Ectodermal cell (in vitro differentiated cells): Measurements from ENCODE around the gene PIP5K1B.

ENCODE experiments used
- H3K27ac ChIP-seq: 2 replicates; pipeline ENCODE4 v1.7.0; 2013; ENCODE audit warnings: mild to moderate bottlenecking, low read depth, low read length; ENCODE audit not compliant: insufficient read depth, poor library complexity, severe bottlenecking
- H3K27me3 ChIP-seq: 2 replicates; pipeline ENCODE4 v1.7.0; 2013; ENCODE audit warnings: mild to moderate bottlenecking, low read length; ENCODE audit not compliant: insufficient read depth, control insufficient read depth, poor library complexity, severe bottlenecking
- H3K36me3 ChIP-seq: one replicate; pipeline ENCODE4 v1.7.0; 2013; ENCODE audit warnings: low read length; ENCODE audit not compliant: control insufficient read depth, insufficient read depth
- H3K4me1 ChIP-seq: one replicate; pipeline ENCODE4 v1.7.0; 2013; ENCODE audit warnings: low read length; ENCODE audit not compliant: control insufficient read depth, insufficient read depth
- H3K4me3 ChIP-seq: 2 replicates; pipeline ENCODE4 v1.7.0; 2013; ENCODE audit warnings: low read depth, low read length, control low read depth; ENCODE audit not compliant: insufficient read depth
- H3K9me3 ChIP-seq: 2 replicates; pipeline ENCODE4 v1.7.0; 2013; ENCODE audit warnings: mild to moderate bottlenecking, low read length, moderate library complexity; ENCODE audit not compliant: control insufficient read depth
- WGBS, 2 experiments: methylation state at CpG; one replicate each; pipeline ENCODE4 v1.1.7; 2013; ENCODE audit warnings: missing lambda C conversion rate in 2 of 2; 5-methylcytosine and 5-hydroxymethylcytosine counted together

The PIP5K1B gene

GRCh38 chr9:68841276-68842052 lies 136.4 kb downstream of the PIP5K1B start:
- H3K4me3 ChIP-seq: no peak overlapping the region
- H3K27me3 ChIP-seq: no peaks in the 10 kb centered on the region
- no peaks in the 10 kb centered on the region for H3K4me1 ChIP-seq
- no peak overlapping the region for H3K27ac ChIP-seq
- H3K36me3 ChIP-seq: no peaks in the 10 kb centered on the region
- no peaks in the 10 kb centered on the region for H3K9me3 ChIP-seq
- 85% methylated on average over 6 of the region's 6 CpGs for WGBS, 2 experiments

- no peak overlapping the region for H3K27ac ChIP-seq
- H3K4me1 ChIP-seq: no peaks in the 10 kb centered on the region
- H3K9me3 ChIP-seq: no peaks in the 10 kb centered on the region
- 90 to 92% methylated on average over 2 of the region's 2 CpGs for WGBS, 2 experiments
- H3K36me3 ChIP-seq: no peaks in the 10 kb centered on the region
- H3K4me3 ChIP-seq: no peak overlapping the region
- no peaks in the 10 kb centered on the region for H3K27me3 ChIP-seq
Observed at GRCh38 chr9:68842568-68842967, 137.5 kb downstream of the PIP5K1B start.

DNA sequence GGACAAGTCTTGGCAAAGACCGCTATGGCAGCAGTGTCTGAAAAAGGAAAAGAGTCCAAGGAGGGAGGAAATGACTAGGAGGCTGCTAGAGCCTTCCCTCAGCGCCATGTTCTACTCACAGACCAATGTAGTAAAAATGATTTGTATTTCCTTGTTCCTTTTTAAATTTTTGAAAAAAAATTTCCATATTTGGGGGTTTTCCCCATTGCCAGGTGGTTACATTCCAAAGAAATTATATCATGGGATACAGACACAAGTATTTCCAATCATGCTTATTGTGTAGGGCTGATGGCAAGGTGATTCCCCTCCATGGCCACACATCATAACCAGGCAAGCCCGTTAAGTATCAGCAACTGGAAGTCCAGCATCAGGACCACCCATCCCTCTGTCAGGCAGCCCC lies 138.2 kb downstream of the PIP5K1B start:
- no peaks in the 10 kb centered on the region for H3K27me3 ChIP-seq
- no peaks in the 10 kb centered on the region for H3K36me3 ChIP-seq
- no peaks in the 10 kb centered on the region for H3K9me3 ChIP-seq
- no peak overlapping the region for H3K27ac ChIP-seq
- no peak overlapping the region for H3K4me3 ChIP-seq
- 66 to 84% methylated on average over 2 to 3 of the region's 3 CpGs for WGBS, 2 experiments
- H3K4me1 ChIP-seq: no peaks in the 10 kb centered on the region

DNA sequence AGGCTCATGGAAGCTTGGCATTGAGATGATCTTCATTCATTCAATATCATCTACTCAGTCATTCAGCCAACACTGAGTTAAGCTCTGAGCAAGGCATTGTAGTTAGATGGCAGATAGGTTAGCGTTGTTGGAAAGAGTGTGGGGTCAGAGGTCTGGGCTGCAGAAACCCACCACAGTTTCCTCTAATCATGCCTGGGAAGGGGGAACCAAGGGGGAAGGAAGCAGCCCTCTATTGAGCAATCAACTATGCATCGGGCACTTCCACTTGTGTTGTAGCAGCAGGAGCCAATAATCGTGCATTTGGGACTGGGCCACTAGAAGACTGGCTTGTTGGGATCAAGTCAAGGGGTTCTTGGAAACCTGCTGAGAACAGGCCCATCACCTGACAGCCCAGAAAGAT lies 139.1 kb downstream of the PIP5K1B start:
- 96 to 98% methylated on average over 3 of the region's 3 CpGs for WGBS, 2 experiments
- Histone ChIP-seq H3K27ac (no peak overlapping the region), H3K9me3 (no peaks in the 10 kb centered on the region), H3K36me3 (no peaks in the 10 kb centered on the region), H3K27me3 (no peaks in the 10 kb centered on the region), H3K4me1 (no peaks in the 10 kb centered on the region), H3K4me3 (no peak overlapping the region)

DNA sequence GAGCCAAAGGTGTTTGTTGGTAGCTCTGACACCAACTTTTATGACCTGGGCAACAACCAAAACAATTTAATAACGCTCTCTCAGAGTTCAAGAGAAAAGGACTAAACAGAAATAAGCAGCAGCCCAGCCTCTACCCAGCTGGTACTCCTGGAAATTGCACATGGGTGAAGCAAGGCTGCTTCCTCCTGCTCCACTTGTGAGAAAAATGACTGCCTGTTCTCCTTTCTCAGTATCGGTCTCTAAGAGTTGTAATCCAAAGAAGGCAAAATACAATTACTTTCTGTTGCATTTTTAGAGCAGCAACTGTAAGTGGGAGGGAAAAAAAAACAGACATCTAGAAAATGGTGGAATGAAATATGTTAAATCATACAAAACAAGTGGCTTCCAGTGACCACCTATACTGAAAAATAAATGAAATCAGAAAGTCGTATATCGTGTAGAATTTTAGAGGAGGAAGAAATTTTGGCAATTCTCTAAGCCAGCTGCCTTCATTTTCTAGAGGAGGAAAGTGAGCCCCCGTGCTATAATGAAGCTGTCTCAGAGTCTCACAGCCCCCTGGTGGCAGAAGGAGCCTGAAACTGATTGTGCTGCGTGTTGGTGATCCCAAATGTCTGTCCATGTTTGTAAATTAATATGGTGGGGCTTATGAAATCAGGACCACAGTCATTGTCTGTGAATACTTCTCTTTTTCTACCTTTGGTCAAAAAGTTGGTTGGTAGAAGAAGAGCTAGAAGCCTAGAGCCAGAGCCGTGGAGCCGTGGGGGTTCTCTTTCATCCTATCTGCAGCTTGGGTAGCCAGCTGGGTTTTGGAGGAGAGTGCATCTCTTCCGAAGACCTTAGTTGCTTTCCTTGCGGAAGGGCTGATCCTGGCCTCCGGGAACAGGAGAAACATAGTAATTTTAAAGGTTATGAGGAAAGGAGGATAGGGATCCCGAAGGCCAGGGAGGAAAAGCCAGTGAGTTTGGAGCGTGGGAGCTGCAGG lies 139.9 kb downstream of the PIP5K1B start:
- H3K27me3 ChIP-seq: no peaks in the 10 kb centered on the region
- WGBS, 2 experiments: 75 to 76% methylated on average over 13 of the region's 13 CpGs
- H3K9me3 ChIP-seq: no peaks in the 10 kb centered on the region
- no peak overlapping the region for H3K27ac ChIP-seq
- H3K4me3 ChIP-seq: no peak overlapping the region
- H3K4me1 ChIP-seq: no peaks in the 10 kb centered on the region
- H3K36me3 ChIP-seq: no peaks in the 10 kb centered on the region

GRCh38 chr9:68847765-68848164 lies 142.7 kb downstream of the PIP5K1B start:
- Histone ChIP-seq H3K4me3 (no peak overlapping the region), H3K9me3 (no peaks in the 10 kb centered on the region), H3K36me3 (no peaks in the 10 kb centered on the region), H3K27me3 (no peaks in the 10 kb centered on the region), H3K4me1 (no peaks in the 10 kb centered on the region), H3K27ac (no peak overlapping the region)

GRCh38 chr9:68851657-68852056 lies 146.6 kb downstream of the PIP5K1B start:
- Histone ChIP-seq H3K4me1 (no peaks in the 10 kb centered on the region), H3K36me3 (no peaks in the 10 kb centered on the region), H3K27me3 (no peaks in the 10 kb centered on the region), H3K4me3 (no peak overlapping the region), H3K9me3 (no peaks in the 10 kb centered on the region), H3K27ac (no peak overlapping the region)
- 89 to 92% methylated on average over 4 of the region's 4 CpGs for whole genome bisulfite sequencing, 2 experiments

DNA sequence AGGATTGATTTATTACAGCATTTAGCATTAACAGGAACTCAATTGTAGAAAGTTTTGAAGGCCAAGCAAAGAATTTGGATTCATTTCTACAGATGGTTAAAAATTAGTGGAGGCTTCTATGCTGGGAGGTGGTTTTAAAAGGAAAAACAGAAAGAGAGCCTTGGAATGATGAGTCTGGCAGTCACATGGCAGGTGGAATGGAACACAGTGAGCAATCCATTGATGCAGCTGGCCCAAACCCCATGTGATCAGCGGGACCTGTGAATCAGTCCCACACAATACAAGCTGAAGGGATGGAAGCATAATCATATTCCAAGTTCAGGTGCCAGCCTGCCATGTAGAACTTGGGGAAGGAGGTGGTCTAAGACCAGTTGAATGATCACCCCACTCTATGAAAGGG lies 147.9 kb downstream of the PIP5K1B start:
- Histone ChIP-seq H3K4me1 (no peaks in the 10 kb centered on the region), H3K27ac (no peak overlapping the region), H3K27me3 (no peaks in the 10 kb centered on the region), H3K36me3 (no peaks in the 10 kb centered on the region), H3K9me3 (no peaks in the 10 kb centered on the region), H3K4me3 (no peak overlapping the region)
- WGBS, 2 experiments: 91 to 97% methylated on average over 1 of the region's 1 CpG

DNA sequence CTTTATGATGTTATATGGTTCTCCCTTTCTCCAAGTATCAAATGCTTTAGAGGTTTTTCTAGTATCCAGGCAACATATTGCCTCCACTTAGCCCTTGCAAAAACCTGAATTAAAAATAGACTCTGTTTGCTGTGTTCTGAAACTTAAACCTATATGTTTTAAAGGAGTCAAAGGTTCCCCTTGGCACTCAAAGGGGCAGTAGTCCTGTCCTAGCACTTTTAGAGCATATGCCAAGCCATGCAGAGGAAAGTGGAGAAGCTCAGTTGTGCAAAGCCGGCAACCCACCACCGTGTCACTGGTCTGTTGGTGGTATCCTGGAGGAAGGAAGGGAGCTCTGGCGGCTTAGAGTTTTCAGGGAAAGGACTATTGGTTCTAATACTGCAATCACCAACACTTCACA lies 154.3 kb downstream of the PIP5K1B start:
- H3K36me3 ChIP-seq: no peaks in the 10 kb centered on the region
- no peaks in the 10 kb centered on the region for H3K27me3 ChIP-seq
- H3K4me3 ChIP-seq: no peak overlapping the region
- H3K27ac ChIP-seq: no peak overlapping the region
- H3K9me3 ChIP-seq: no peaks in the 10 kb centered on the region
- WGBS, 2 experiments: 80 to 95% methylated on average over 2 to 3 of the region's 3 CpGs
- H3K4me1 ChIP-seq: no peaks in the 10 kb centered on the region

GRCh38 chr9:68860419-68860818 lies 155.4 kb downstream of the PIP5K1B start:
- no peaks in the 10 kb centered on the region for H3K36me3 ChIP-seq
- H3K4me1 ChIP-seq: no peaks in the 10 kb centered on the region
- WGBS, 2 experiments: 90 to 93% methylated on average over 3 to 4 of the region's 4 CpGs
- no peaks in the 10 kb centered on the region for H3K9me3 ChIP-seq
- no peak overlapping the region for H3K27ac ChIP-seq
- no peak overlapping the region for H3K4me3 ChIP-seq
- no peaks in the 10 kb centered on the region for H3K27me3 ChIP-seq
